Esophagus muscularis mucosa (tissue), 4 donors: ENCODE results near the gene KMT2B.

Experiments
- EP300 ChIP-seq: sonication (generic); formaldehyde crosslinking; IDR thresholded peaks from one replicate; pipeline ENCODE4 v1.6.1; 2017; ENCODE audit warnings: antibody characterized with exemption
- POLR2A ChIP-seq: fragments of 450-650 bp; IDR thresholded peaks from one replicate; pipeline ENCODE4 v1.6.1; 2017; ENCODE audit warnings: antibody characterized with exemption, moderate library complexity, mild to moderate bottlenecking, low read depth
- POLR2AphosphoS5 ChIP-seq, 2 donors: sonication (generic); formaldehyde crosslinking; IDR thresholded peaks; one replicate each; pipeline ENCODE4 v1.6.1; 2017; ENCODE audit warnings: antibody characterized with exemption in 2 of 2
- TF ChIP-seq, protein P1 (sequence below), 3 experiments: fragments of 200-600 bp in 2 of 3; fragments of 450-650 bp in 1 of 3; sonication (generic) in 2 of 3; IDR thresholded peaks; one replicate each; pipeline ENCODE4 v1.5.1; 2017 to 2019; ENCODE audit warnings: antibody characterized with exemption in 3 of 3, mild to moderate bottlenecking in 2 of 3, moderate library complexity in 1 of 3

DNA sequence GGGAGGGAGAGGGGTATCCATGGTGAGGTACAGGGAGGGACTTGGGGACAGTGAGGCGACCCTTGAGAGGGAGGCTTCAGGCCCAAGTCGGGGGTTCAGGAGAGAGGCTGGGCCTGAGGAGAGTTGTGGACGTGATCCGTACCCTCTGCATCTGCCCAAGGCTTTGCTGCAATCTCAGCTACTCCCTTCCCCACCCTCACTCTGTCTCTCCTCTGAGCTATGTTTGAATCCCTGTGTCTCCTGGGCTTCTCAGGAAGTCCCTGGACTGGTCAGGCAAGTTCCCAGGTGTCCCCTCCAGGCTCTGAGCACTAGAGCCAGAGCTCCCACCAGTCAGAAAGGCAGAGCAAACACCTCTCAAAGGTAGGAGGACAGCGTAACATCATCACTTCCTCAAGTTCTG, 32.4 kb downstream of the KMT2B start:
- TF ChIP-seq, protein P1, sequence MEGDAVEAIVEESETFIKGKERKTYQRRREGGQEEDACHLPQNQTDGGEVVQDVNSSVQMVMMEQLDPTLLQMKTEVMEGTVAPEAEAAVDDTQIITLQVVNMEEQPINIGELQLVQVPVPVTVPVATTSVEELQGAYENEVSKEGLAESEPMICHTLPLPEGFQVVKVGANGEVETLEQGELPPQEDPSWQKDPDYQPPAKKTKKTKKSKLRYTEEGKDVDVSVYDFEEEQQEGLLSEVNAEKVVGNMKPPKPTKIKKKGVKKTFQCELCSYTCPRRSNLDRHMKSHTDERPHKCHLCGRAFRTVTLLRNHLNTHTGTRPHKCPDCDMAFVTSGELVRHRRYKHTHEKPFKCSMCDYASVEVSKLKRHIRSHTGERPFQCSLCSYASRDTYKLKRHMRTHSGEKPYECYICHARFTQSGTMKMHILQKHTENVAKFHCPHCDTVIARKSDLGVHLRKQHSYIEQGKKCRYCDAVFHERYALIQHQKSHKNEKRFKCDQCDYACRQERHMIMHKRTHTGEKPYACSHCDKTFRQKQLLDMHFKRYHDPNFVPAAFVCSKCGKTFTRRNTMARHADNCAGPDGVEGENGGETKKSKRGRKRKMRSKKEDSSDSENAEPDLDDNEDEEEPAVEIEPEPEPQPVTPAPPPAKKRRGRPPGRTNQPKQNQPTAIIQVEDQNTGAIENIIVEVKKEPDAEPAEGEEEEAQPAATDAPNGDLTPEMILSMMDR (IDR thresholded peaks at IDR 0.05) = no peak
- TF ChIP-seq POLR2A = no peak
- TF ChIP-seq POLR2AphosphoS5 (IDR thresholded peaks at IDR 0.05) = no peak
- no peak for TF ChIP-seq EP300
